ENCODE data around the gene TBCD. TPM values are rescaled to one million over a fixed set of nuclear protein-coding genes. Genes with fewer than 3 reads are reported as not detected.

Gene TBCD
- total RNA-seq, 1 donor from 2014 or later: 207 TPM

DNA sequence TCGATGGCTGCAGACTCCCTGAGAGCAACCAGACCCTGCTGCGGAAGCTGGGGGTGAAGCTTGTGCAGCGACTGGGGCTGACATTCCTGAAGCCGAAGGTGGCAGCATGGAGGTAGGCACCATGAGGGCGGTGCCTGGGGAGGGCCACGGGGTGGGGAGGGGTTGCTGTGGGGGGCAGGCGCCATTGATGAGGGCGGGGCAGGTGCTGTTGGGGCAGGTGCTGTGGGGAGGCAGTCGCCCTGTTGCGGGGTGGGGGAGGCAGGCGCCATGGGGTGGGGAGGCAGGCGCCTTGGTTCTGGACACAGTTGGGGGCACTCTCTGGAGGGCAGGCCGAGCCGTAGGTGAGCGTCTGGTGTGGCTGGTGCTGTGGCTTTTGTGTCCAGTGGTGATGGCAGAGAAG lies 49.0 kb downstream of the TBCD start:
- H3K9me3 Mint-ChIP-seq (ENCODE audit: unreplicated experiment): peaks cover 5% of the 10 kb centered on the region
- TF ChIP-seq, protein P1, sequence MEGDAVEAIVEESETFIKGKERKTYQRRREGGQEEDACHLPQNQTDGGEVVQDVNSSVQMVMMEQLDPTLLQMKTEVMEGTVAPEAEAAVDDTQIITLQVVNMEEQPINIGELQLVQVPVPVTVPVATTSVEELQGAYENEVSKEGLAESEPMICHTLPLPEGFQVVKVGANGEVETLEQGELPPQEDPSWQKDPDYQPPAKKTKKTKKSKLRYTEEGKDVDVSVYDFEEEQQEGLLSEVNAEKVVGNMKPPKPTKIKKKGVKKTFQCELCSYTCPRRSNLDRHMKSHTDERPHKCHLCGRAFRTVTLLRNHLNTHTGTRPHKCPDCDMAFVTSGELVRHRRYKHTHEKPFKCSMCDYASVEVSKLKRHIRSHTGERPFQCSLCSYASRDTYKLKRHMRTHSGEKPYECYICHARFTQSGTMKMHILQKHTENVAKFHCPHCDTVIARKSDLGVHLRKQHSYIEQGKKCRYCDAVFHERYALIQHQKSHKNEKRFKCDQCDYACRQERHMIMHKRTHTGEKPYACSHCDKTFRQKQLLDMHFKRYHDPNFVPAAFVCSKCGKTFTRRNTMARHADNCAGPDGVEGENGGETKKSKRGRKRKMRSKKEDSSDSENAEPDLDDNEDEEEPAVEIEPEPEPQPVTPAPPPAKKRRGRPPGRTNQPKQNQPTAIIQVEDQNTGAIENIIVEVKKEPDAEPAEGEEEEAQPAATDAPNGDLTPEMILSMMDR (IDR thresholded peaks at IDR 0.05; ENCODE audit: unreplicated experiment): no peak
- peaks cover 26% of the 10 kb centered on the region for H3K36me3 Mint-ChIP-seq (ENCODE audit: low read depth, unreplicated experiment)
- peaks cover 10% of the 10 kb centered on the region for H3K27me3 Mint-ChIP-seq (ENCODE audit: unreplicated experiment)
- H3K27ac Mint-ChIP-seq (ENCODE audit: unreplicated experiment): no peak overlapping the region
- H3K4me3 Mint-ChIP-seq (ENCODE audit: unreplicated experiment): peak overlapping the region; percentile 86
- H3K4me1 Mint-ChIP-seq (ENCODE audit: unreplicated experiment): peaks cover 2% of the 10 kb centered on the region
- DNase-seq (ENCODE audit: low spot score): no peak

DNA sequence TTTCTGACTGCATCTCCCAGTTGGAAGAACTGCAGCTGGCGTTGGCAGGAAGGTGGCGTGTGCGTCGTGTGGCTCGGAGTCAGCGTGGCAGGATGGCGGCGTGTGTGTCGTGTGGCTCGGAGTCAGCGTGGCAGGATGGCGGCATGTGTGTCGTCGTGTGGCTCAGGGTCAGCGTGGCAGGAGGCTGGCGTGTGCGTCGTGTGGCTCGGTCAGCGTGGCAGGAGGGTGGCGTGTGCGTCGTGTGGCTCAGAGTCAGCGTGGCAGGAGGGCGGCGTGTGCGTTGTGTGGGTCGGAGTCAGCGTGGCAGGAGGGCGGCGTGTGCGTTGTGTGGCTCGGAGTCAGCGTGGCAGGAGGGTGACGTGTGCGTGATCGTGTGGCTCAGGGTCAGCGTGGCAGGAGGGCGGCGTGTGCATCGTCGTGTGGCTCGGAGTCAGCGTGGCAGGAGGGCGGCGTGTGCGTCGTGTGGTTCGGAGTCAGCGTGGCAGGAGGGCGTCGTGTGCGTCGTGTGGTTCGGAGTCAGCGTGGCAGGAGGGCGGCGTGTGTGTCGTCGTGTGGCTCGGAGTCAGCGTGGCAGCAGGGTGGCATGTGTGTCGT lies 49.6 kb downstream of the TBCD start:
- Mint-ChIP-seq H3K4me1 (ENCODE audit: unreplicated experiment) (peaks cover 2% of the 10 kb centered on the region), H3K36me3 (ENCODE audit: low read depth, unreplicated experiment) (peaks cover 29% of the 10 kb centered on the region), H3K9me3 (ENCODE audit: unreplicated experiment) (peaks cover 5% of the 10 kb centered on the region), H3K27me3 (ENCODE audit: unreplicated experiment) (peaks cover 13% of the 10 kb centered on the region), H3K4me3 (ENCODE audit: unreplicated experiment) (peak overlapping the region; percentile 86), H3K27ac (ENCODE audit: unreplicated experiment) (no peak overlapping the region)
- TF ChIP-seq, protein P1 (IDR thresholded peaks at IDR 0.05; ENCODE audit: unreplicated experiment): no peak
- DNase-seq (ENCODE audit: low spot score): no peak

DNA sequence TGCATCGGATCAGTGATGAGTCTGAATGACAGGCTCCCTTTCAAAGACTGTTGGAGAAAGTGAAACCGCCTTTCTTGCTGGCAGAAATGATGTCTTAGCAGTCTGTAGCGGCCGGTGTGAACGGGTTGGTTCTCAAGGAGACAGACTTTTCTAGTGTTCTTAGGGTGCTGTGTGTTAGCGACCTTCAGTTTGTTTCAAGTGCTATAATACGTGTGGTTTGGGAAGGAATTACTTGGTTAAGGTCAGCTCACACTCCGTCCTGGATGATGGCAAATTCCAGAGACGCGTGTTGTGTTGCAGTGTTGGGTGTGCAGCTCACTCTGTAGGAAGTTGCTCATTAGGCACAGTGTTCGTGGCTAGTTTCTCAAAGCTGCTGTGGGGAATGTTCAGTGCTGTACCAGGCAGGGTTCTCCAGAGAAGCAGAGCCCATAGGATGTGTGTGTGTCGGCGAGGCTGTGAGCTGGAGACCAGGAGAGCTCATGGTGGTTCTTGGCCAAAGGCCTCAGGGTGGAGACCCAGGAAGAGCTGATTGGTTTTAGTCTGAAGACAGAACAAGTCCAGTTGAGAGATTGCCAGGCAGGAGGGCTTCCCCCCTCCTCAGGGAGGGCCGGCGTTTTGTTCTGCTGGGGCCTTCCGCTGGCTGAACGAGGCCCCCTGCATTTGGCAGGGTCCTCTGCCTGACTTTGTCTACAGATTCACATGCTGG lies 50.4 kb downstream of the TBCD start:
- Mint-ChIP-seq H3K9me3 (ENCODE audit: unreplicated experiment) (peaks cover 5% of the 10 kb centered on the region), H3K27me3 (ENCODE audit: unreplicated experiment) (peaks cover 18% of the 10 kb centered on the region)
- no peak for DNase-seq (ENCODE audit: low spot score)

DNA sequence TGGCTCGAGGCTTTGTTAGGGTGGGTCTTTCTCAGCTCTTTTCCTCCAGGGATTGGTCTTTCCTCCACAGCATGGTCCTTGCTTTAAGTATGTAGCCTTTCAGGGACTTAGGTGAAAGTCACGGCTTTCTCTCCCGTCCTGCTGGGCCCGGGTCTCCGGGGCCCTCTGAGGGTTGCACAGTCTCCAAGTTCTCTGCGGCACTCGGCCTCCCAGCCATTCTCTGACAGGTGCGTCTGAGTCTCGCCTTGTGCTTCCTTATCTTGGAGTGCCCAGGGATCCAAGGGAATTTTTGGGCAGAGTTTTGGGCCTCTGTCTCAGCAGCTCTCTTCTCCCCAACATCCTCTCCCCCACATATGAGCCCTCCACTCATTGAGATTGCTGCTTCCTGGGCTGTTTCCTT lies 51.3 kb downstream of the TBCD start:
- H3K27me3 Mint-ChIP-seq (ENCODE audit: unreplicated experiment): peaks cover 19% of the 10 kb centered on the region
- DNase-seq (ENCODE audit: low spot score): no peak
- H3K36me3 Mint-ChIP-seq (ENCODE audit: low read depth, unreplicated experiment): peaks cover 29% of the 10 kb centered on the region
- no peak overlapping the region for H3K27ac Mint-ChIP-seq (ENCODE audit: unreplicated experiment)
- H3K4me1 Mint-ChIP-seq (ENCODE audit: unreplicated experiment): peaks cover 2% of the 10 kb centered on the region
- H3K9me3 Mint-ChIP-seq (ENCODE audit: unreplicated experiment): peaks cover 5% of the 10 kb centered on the region
- TF ChIP-seq, protein P1 (IDR thresholded peaks at IDR 0.05; ENCODE audit: unreplicated experiment): no peak
- H3K4me3 Mint-ChIP-seq (ENCODE audit: unreplicated experiment): no peak overlapping the region

More for the DNA sequence above, 50.4 kb downstream of the TBCD start:
- Mint-ChIP-seq H3K4me1 (ENCODE audit: unreplicated experiment) (peaks cover 2% of the 10 kb centered on the region), H3K27ac (ENCODE audit: unreplicated experiment) (no peak overlapping the region), H3K4me3 (ENCODE audit: unreplicated experiment) (no peak overlapping the region), H3K36me3 (ENCODE audit: low read depth, unreplicated experiment) (peaks cover 29% of the 10 kb centered on the region)
- TF ChIP-seq, protein P1 (IDR thresholded peaks at IDR 0.05; ENCODE audit: unreplicated experiment): no peak

DNA sequence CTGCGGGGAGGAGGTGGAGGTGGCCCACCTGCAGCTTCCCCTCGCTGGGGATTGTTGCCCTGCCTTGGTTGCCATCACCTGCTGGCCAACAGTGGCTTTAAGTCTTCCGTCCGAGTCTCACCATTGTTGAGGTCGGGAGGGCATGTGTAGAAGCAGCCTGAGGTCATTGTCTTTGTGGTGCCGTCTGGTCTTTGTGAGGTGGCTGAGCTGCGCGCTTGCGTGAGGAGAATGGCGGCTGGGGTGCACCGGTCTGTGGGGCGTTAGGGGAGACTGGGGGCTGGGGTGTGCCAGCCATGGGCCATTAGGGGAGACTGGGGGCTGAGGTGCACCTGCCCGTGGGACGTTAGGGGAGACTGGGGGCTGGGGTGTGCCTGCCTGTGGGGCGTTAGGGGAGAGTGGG lies 51.7 kb downstream of the TBCD start:
- Mint-ChIP-seq H3K4me1 (ENCODE audit: unreplicated experiment) (peaks cover 2% of the 10 kb centered on the region), H3K27me3 (ENCODE audit: unreplicated experiment) (peaks cover 19% of the 10 kb centered on the region), H3K4me3 (ENCODE audit: unreplicated experiment) (no peak overlapping the region), H3K36me3 (ENCODE audit: low read depth, unreplicated experiment) (peaks cover 29% of the 10 kb centered on the region), H3K27ac (ENCODE audit: unreplicated experiment) (no peak overlapping the region), H3K9me3 (ENCODE audit: unreplicated experiment) (peaks cover 5% of the 10 kb centered on the region)
- TF ChIP-seq, protein P1 (IDR thresholded peaks at IDR 0.05; ENCODE audit: unreplicated experiment): no peak
- DNase-seq (ENCODE audit: low spot score): no peak

Measured in endothelial cell (in vitro differentiated cells).